HG03558 (cell line): ENCODE data around the gene REPS2.
A peak's percentile ranks its signal among the peaks of the same experiment; 100 is the strongest.

Source experiments
- ATAC-seq: cut with Tn5 transposase; IDR thresholded peaks from one replicate; pipeline ENCODE4 v1.9.1; 2021; ENCODE audit warnings: moderate number of reproducible peaks; ENCODE audit not compliant: unreplicated experiment; ENCODE audit errors: extremely low read depth

Gene REPS2

GRCh38 chrX:16946361-16946964 lies at the start of gene REPS2:
TSS of gene REPS2 (plus strand) at chrX:16946658. CDS start at chrX:16946862, 204 bp downstream.
- peak; percentile 76 for ATAC-seq

- no peak for ATAC-seq
Measured at GRCh38 chrX:16897445-16897844, 49.0 kb upstream of the REPS2 start.

- ATAC-seq: no peak
Measured at GRCh38 chrX:16903274-16904022, 43.0 kb upstream of the REPS2 start.

GRCh38 chrX:16910376-16910775 lies 36.1 kb upstream of the REPS2 start:
- no peak for ATAC-seq

- no peak for ATAC-seq
Measured at GRCh38 chrX:16914058-16914457, 32.4 kb upstream of the REPS2 start.

GRCh38 chrX:16916561-16916960 lies 29.9 kb upstream of the REPS2 start:
- ATAC-seq: no peak

- no peak for ATAC-seq
Measured at GRCh38 chrX:16917120-16917519, 29.3 kb upstream of the REPS2 start.

GRCh38 chrX:16918979-16919378 lies 27.5 kb upstream of the REPS2 start:
- ATAC-seq: no peak

- no peak for ATAC-seq
Measured at GRCh38 chrX:16920075-16920474, 26.4 kb upstream of the REPS2 start.

- no peak for ATAC-seq
Measured at GRCh38 chrX:16923157-16923556, 23.3 kb upstream of the REPS2 start.

- ATAC-seq: no peak
Measured at GRCh38 chrX:16924631-16925480, 21.6 kb upstream of the REPS2 start.

- no peak for ATAC-seq
Measured at GRCh38 chrX:16930392-16930791, 16.1 kb upstream of the REPS2 start.

GRCh38 chrX:16931371-16931770 lies 15.1 kb upstream of the REPS2 start:
- ATAC-seq: no peak

- no peak for ATAC-seq
Measured at GRCh38 chrX:16931855-16932575, 14.4 kb upstream of the REPS2 start.

- no peak for ATAC-seq
Measured at GRCh38 chrX:16934185-16934584, 12.3 kb upstream of the REPS2 start.

- peak; percentile 32 for ATAC-seq
Measured at GRCh38 chrX:16946971-16947562, 609 bp downstream of the REPS2 start.

- ATAC-seq: no peak
Measured at GRCh38 chrX:16950423-16950822, 4.0 kb downstream of the REPS2 start.

GRCh38 chrX:16953606-16954211 lies 7.3 kb downstream of the REPS2 start:
- ATAC-seq: no peak

- no peak for ATAC-seq
Measured at GRCh38 chrX:16957751-16958150, 11.3 kb downstream of the REPS2 start.

GRCh38 chrX:16958356-16958755 lies 11.9 kb downstream of the REPS2 start:
- no peak for ATAC-seq
